ENCODE results near the gene POU6F2.
A peak's percentile ranks its signal among the peaks of the same experiment; 100 is the strongest.

POU6F2 gene

GRCh38 chr7:39069896-39070881, 92.5 kb downstream of the POU6F2 start:
- DNase-seq, result peak; percentile 47 to 58 (median 57)

- DNase-seq, result no peak
Measured at GRCh38 chr7:39071116-39071515, 93.4 kb downstream of the POU6F2 start.

- no peak for DNase-seq
Measured at GRCh38 chr7:39073432-39073831, 95.7 kb downstream of the POU6F2 start.

- no peak for DNase-seq
Measured at GRCh38 chr7:39075210-39075609, 97.5 kb downstream of the POU6F2 start.

- DNase-seq, result no peak
Measured at GRCh38 chr7:39083781-39084180, 106.1 kb downstream of the POU6F2 start.

GRCh38 chr7:39084349-39084748, 106.6 kb downstream of the POU6F2 start:
- DNase-seq, result no peak

- no peak for DNase-seq
Measured at GRCh38 chr7:39085189-39085588, 107.5 kb downstream of the POU6F2 start.

GRCh38 chr7:39085590-39086049, 107.9 kb downstream of the POU6F2 start:
- no peak for DNase-seq

- no peak for DNase-seq
Measured at GRCh38 chr7:39086638-39087360, 109.1 kb downstream of the POU6F2 start.

GRCh38 chr7:39088730-39089593, 111.3 kb downstream of the POU6F2 start:
- DNase-seq, result no peak

- no peak for DNase-seq
Measured at GRCh38 chr7:39091145-39091544, 113.4 kb downstream of the POU6F2 start.

GRCh38 chr7:39091774-39092173, 114.1 kb downstream of the POU6F2 start:
- no peak for DNase-seq

GRCh38 chr7:39094731-39095130, 117.0 kb downstream of the POU6F2 start:
- peak; percentile 8 to 69 (median 53) for DNase-seq

GRCh38 chr7:39095875-39096619, 118.3 kb downstream of the POU6F2 start:
- DNase-seq, result no peak

GRCh38 chr7:39098506-39098905, 120.8 kb downstream of the POU6F2 start:
- no peak for DNase-seq

- no peak for DNase-seq
Measured at GRCh38 chr7:39099146-39099545, 121.4 kb downstream of the POU6F2 start.

GRCh38 chr7:39100270-39100669, 122.6 kb downstream of the POU6F2 start:
- DNase-seq, result no peak

GRCh38 chr7:39102234-39102633, 124.5 kb downstream of the POU6F2 start:
- DNase-seq, result no peak

GRCh38 chr7:39105720-39106119, 128.0 kb downstream of the POU6F2 start:
- DNase-seq, result no peak

- no peak for DNase-seq
Measured at GRCh38 chr7:39125846-39126245, 148.1 kb downstream of the POU6F2 start.

GRCh38 chr7:39127058-39127457, 149.3 kb downstream of the POU6F2 start:
- no peak for DNase-seq

- no peak for DNase-seq
Measured at GRCh38 chr7:39128287-39128843, 150.7 kb downstream of the POU6F2 start.
